Testis (tissue), 3 donors: ENCODE data around the gene WNT3. TPM values are rescaled to one million over a fixed set of nuclear protein-coding genes. Genes with fewer than 3 reads are reported as not detected.

Source experiments
- DNase-seq: peaks from one replicate; pipeline ENCODE4 v3.0.0-alpha.2; 2019
- H3K27ac ChIP-seq, 2 donors: fragments of 200-600 bp; sonication (generic); one replicate each; pipeline ENCODE4 v1.5.1; 2019
- H3K27me3 ChIP-seq: fragments of 200-600 bp; sonication (generic); one replicate; pipeline ENCODE4 v1.5.1; 2019
- H3K36me3 ChIP-seq: fragments of 200-600 bp; sonication (generic); one replicate; pipeline ENCODE4 v1.5.1; 2017; ENCODE audit warnings: low read depth; ENCODE audit errors: missing control alignments
- H3K4me1 ChIP-seq: fragments of 200-600 bp; sonication (generic); one replicate; pipeline ENCODE4 v1.5.1; 2019
- H3K4me3 ChIP-seq, 2 donors: fragments of 200-600 bp; sonication (generic); one replicate each; pipeline ENCODE4 v1.5.1; 2017 to 2019
- H3K9me3 ChIP-seq: fragments of 200-600 bp; sonication (generic); one replicate; pipeline ENCODE4 v1.5.1; 2017
- POLR2A ChIP-seq: fragments of 450-650 bp; IDR thresholded peaks from one replicate; pipeline ENCODE4 v1.6.1; 2017; ENCODE audit warnings: antibody characterized with exemption, mild to moderate bottlenecking, moderate library complexity
- WGBS, 2 donors: methylation state at CpG; one replicate each; pipeline ENCODE4 v1.1.5; 2018; 5-methylcytosine and 5-hydroxymethylcytosine counted together
- intact Hi-C: fragments of 100-400 bp; cut with DNase I; formaldehyde crosslinking; loops from one replicate; pipeline ENCODE4 v1.15.1; 2023; ENCODE audit warnings: low total_unique reads
- polyA plus RNA-seq: library from polyadenylated mRNA; stranded (reverse); fragments of 350-450 nt; fragmentation: Illumina TruSeq; extraction: RNeasy Lipid Tissue Mini Kit (QIAGEN cat#74804); gene quantifications from one replicate; pipeline ENCODE4 v1.2.3, GENCODE V29; 2014; ENCODE audit warnings: low read depth, low replicate concordance; ENCODE audit not compliant: insufficient read depth
- total RNA-seq, 2 donors: library from RNA; depleted of rRNA; stranded (reverse); fragments of >200 nt; gene quantifications; one replicate each; pipeline ENCODE4 v1.2.3, GENCODE V29; 2016
- TF ChIP-seq, protein P1 (sequence below), 3 experiments: fragments of 450-650 bp in 2 of 3; fragments of 200-600 bp in 1 of 3; sonication (generic) in 1 of 3; IDR thresholded peaks; one replicate each; pipeline ENCODE4 v1.5.1; 2016 to 2019; ENCODE audit warnings: antibody characterized with exemption in 3 of 3, mild to moderate bottlenecking in 2 of 3, moderate library complexity in 1 of 3

The WNT3 gene
- total and polyA plus RNA-seq, 3 donors from 2014 or later: 6.4 to 9.8 (median 7.7) TPM

DNA sequence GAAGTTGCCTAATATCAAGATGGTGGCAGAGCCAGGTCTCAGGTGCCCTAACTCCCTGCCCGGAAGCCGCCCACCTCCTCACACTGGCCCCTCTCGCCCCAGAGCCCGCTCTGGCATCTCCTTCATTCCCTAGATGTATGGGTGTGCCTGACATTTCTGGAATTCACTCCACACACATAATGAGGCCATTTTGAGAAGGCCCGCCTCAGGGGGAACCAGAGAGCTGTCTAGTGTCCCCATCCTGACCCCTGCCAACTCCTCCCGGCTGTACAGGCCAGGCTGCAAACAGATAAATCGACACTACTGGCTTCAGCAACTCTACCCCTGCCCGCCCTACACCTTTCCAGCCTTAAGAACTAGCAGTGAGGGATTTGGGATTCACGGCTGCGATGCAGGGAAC, 7.7 kb downstream of the WNT3 start:
- WGBS, 2 donors: 82 to 87% methylated on average over 9 to 10 of the region's 10 CpGs
- H3K36me3 ChIP-seq: no peaks in the 10 kb centered on the region
- H3K4me3 ChIP-seq: no peak overlapping the region
- H3K4me1 ChIP-seq: no peaks in the 10 kb centered on the region
- H3K27me3 ChIP-seq: no peaks in the 10 kb centered on the region
- TF ChIP-seq POLR2A: no peak
- TF ChIP-seq, protein P1, sequence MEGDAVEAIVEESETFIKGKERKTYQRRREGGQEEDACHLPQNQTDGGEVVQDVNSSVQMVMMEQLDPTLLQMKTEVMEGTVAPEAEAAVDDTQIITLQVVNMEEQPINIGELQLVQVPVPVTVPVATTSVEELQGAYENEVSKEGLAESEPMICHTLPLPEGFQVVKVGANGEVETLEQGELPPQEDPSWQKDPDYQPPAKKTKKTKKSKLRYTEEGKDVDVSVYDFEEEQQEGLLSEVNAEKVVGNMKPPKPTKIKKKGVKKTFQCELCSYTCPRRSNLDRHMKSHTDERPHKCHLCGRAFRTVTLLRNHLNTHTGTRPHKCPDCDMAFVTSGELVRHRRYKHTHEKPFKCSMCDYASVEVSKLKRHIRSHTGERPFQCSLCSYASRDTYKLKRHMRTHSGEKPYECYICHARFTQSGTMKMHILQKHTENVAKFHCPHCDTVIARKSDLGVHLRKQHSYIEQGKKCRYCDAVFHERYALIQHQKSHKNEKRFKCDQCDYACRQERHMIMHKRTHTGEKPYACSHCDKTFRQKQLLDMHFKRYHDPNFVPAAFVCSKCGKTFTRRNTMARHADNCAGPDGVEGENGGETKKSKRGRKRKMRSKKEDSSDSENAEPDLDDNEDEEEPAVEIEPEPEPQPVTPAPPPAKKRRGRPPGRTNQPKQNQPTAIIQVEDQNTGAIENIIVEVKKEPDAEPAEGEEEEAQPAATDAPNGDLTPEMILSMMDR (IDR thresholded peaks at IDR 0.05): no peak
- no peak for DNase-seq
- H3K27ac ChIP-seq: no peak overlapping the region
- H3K9me3 ChIP-seq: no peaks in the 10 kb centered on the region
- intact Hi-C loops: no loop called here

GRCh38 chr17:46809110-46809571, 9.4 kb downstream of the WNT3 start:
- H3K27ac ChIP-seq: no peak overlapping the region
- no peaks in the 10 kb centered on the region for H3K9me3 ChIP-seq
- H3K36me3 ChIP-seq: no peaks in the 10 kb centered on the region
- intact Hi-C loops: no loop called here
- H3K27me3 ChIP-seq: no peaks in the 10 kb centered on the region
- no peak for DNase-seq
- TF ChIP-seq, protein P1 (IDR thresholded peaks at IDR 0.05): no peak
- no peak for TF ChIP-seq POLR2A
- WGBS, 2 donors: 88 to 89% methylated on average over 8 of the region's 8 CpGs
- H3K4me3 ChIP-seq: no peak overlapping the region
- no peaks in the 10 kb centered on the region for H3K4me1 ChIP-seq

DNA sequence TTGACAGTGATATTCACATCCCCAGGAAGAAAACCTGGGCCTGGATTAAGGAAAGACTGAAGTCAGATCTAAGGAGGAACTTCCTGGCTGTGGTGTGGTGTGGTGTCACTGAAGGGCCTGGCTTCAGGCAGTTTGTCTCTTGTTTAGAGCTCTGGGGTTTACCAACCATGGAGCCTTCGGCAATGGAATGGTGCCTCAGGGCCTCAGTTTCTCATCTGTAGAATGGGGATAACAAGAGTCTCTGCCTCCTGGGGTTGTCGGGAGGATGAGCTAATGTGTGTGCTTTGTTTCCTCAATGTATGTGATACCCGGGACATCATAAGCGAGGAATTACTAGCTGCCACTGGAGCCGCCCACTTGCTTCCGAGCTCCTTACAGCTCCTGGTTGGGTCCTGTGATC, 12.7 kb downstream of the WNT3 start:
- H3K27ac ChIP-seq: no peak overlapping the region
- no peak for DNase-seq
- 89 to 95% methylated on average over 6 of the region's 6 CpGs for WGBS, 2 donors
- intact Hi-C loops: no loop called here
- H3K9me3 ChIP-seq: no peaks in the 10 kb centered on the region
- no peaks in the 10 kb centered on the region for H3K4me1 ChIP-seq
- H3K27me3 ChIP-seq: no peaks in the 10 kb centered on the region
- TF ChIP-seq, protein P1 (IDR thresholded peaks at IDR 0.05): no peak
- no peak for TF ChIP-seq POLR2A
- no peak overlapping the region for H3K4me3 ChIP-seq
- H3K36me3 ChIP-seq: no peaks in the 10 kb centered on the region

- H3K4me3 ChIP-seq: no peak overlapping the region
- intact Hi-C loops: no loop called here
- H3K4me1 ChIP-seq: no peaks in the 10 kb centered on the region
- H3K36me3 ChIP-seq: no peaks in the 10 kb centered on the region
- TF ChIP-seq POLR2A: no peak
- TF ChIP-seq, protein P1 (IDR thresholded peaks at IDR 0.05): no peak
- H3K27ac ChIP-seq: no peak overlapping the region
- WGBS, 2 donors: 88 to 98% methylated on average over 5 of the region's 5 CpGs
- no peaks in the 10 kb centered on the region for H3K9me3 ChIP-seq
- no peaks in the 10 kb centered on the region for H3K27me3 ChIP-seq
- no peak for DNase-seq
Measured at GRCh38 chr17:46803544-46803943, 14.9 kb downstream of the WNT3 start.

DNA sequence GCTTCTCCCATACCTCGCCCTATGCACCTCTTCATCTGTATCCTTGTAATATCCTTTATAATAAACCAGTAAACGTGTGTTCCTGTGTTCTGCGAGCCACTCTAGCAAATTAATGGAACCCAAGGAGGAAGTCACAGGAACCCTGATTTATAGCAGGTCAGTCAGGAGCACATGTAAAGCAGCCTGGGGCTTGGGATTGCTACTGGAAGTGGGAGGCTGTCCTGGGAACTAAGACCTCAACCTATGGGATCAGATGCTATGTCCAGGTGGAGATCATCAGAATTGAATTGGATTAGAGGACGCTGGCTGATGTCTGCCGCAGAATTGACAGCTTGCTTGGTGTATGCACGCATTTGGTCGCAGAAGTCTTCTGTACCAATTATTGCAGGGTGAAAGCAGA, 15.7 kb downstream of the WNT3 start:
- DNase-seq: no peak
- intact Hi-C loops: no loop called here
- H3K27me3 ChIP-seq: no peaks in the 10 kb centered on the region
- no peak for TF ChIP-seq POLR2A
- TF ChIP-seq, protein P1 (IDR thresholded peaks at IDR 0.05): no peak
- 69 to 72% methylated on average over 7 of the region's 7 CpGs for WGBS, 2 donors
- no peak overlapping the region for H3K4me3 ChIP-seq
- no peak overlapping the region for H3K27ac ChIP-seq
- no peaks in the 10 kb centered on the region for H3K9me3 ChIP-seq
- H3K4me1 ChIP-seq: no peaks in the 10 kb centered on the region
- H3K36me3 ChIP-seq: no peaks in the 10 kb centered on the region
